GM19397 (cell line): ENCODE measurements around the gene ACP7.
"Not testable (repeated sequence)": the region's sequence is repeated elsewhere in the genome, so short reads cannot be mapped to it uniquely, and the experiment has no call there.

Source experiments
- ATAC-seq: cut with Tn5 transposase; IDR thresholded peaks from one replicate; pipeline ENCODE4 v1.9.1; 2021; ENCODE audit warnings: mild to moderate bottlenecking, moderate library complexity; ENCODE audit not compliant: unreplicated experiment

Gene ACP7

GRCh38 chr19:39106194-39106593 lies 22.0 kb downstream of the ACP7 start:
- ATAC-seq = no peak

GRCh38 chr19:39109641-39110040 lies 25.5 kb downstream of the ACP7 start:
- ATAC-seq = no peak

GRCh38 chr19:39110263-39110967 lies 26.2 kb downstream of the ACP7 start:
- no peak for ATAC-seq

- no peak for ATAC-seq
Observed at GRCh38 chr19:39111593-39112199, 27.5 kb downstream of the ACP7 start.

GRCh38 chr19:39112338-39112890 lies 28.2 kb downstream of the ACP7 start:
- no peak for ATAC-seq

GRCh38 chr19:39113199-39113598 lies 29.0 kb downstream of the ACP7 start:
- no peak for ATAC-seq

- ATAC-seq = no peak
Observed at GRCh38 chr19:39115105-39115847, 31.1 kb downstream of the ACP7 start.

GRCh38 chr19:39117023-39117422 lies 32.9 kb downstream of the ACP7 start:
- ATAC-seq = not testable (repeated sequence)

- ATAC-seq = no peak
Observed at GRCh38 chr19:39119830-39120229, 35.7 kb downstream of the ACP7 start.

- no peak for ATAC-seq
Observed at GRCh38 chr19:39122934-39123731, 39.0 kb downstream of the ACP7 start.

GRCh38 chr19:39124136-39124764 lies 40.1 kb downstream of the ACP7 start:
- ATAC-seq = no peak

GRCh38 chr19:39125199-39125553 lies 41.0 kb downstream of the ACP7 start:
- ATAC-seq = no peak

GRCh38 chr19:39125554-39126311 lies 41.6 kb downstream of the ACP7 start, which contains the start of gene PAK4:
Gene PAK4, plus strand, starts transcription at chr19:39125786. Its CDS starts 43,768 bp downstream, at chr19:39169554.
- peak; percentile 97 for ATAC-seq

GRCh38 chr19:39126312-39127187 lies 42.4 kb downstream of the ACP7 start:
- ATAC-seq = no peak

- no peak for ATAC-seq
Observed at GRCh38 chr19:39127812-39128515, 43.8 kb downstream of the ACP7 start.

- ATAC-seq = no peak
Observed at GRCh38 chr19:39128516-39129079, 44.4 kb downstream of the ACP7 start.

GRCh38 chr19:39129116-39129515 lies 44.9 kb downstream of the ACP7 start:
- no peak for ATAC-seq
